ENCODE results near the gene TMEM126A. TPM values are rescaled to one million over a fixed set of nuclear protein-coding genes. Genes with fewer than 3 reads are reported as not detected.

The TMEM126A gene
- total and polyA plus RNA-seq, 2 of the 13 experiments (the other 11 are each of a cell fraction or from before 2014, with no cell fraction given): 59.5 to 66.9 TPM

DNA sequence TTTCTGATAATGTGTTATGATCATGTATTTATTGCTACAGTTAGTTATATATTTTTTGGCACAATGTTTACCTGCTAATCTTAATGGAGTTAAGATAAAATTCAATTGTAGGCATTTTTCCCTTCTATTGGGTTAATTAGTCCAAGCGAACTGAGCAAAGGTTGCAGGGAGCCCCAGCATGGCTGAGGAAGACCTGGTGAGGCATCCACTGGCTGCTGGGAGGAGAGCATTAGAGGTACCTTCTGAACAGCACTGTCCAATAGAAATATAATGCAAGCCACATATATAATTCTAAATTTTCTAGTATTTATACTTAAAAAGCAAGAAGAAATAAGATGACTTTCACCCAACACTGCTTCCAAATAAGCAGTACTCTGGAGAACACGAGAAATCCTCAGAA is 689 bp upstream of the TMEM126A start (continued):
- TF ChIP-seq SMAD1 (CRISPR knock-in tag; IDR thresholded peaks at IDR 0.05; ENCODE audit: borderline replicate concordance, low read depth): no peak

DNA sequence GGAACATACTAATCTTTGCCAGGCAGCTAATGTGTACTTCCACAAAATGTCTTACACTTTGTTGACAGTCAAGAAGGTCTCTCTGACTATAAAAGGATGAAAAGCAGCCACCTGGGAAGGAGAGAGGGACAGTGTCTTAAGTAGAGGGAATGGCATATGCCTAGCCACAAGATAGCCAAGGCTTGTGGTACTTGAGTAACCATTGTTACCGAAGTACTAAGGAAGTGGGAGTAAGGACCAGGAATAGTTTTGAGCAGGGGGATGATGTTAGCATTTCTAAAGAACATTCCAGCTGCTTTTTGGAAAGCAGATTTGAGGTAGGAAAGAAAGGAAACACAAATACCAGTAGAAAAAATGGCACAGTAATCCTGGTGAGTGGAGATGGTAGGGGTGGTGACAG is 3.4 kb downstream of the TMEM126A start:
- H2AFZ ChIP-seq (ENCODE audit: low read length): no peak overlapping the region
- DNase-seq (ENCODE audit: low spot score) (no peak), ATAC-seq (no peak), FAIRE-seq (no peak)
- TF ChIP-seq SIN3B (IDR thresholded peaks at IDR 0.05; ENCODE audit: low read length) (no peak), POLR2AphosphoS5 (IDR thresholded peaks at IDR 0.05; ENCODE audit: low read depth, low read length) (0 out of 2 replicates have a peak, but pooled peaks have one; percentile 19), TOE1 (CRISPR knock-in tag; IDR thresholded peaks at IDR 0.05) (no peak), SRY (CRISPR knock-in tag; IDR thresholded peaks at IDR 0.05) (no peak), YEATS2 (CRISPR knock-in tag; IDR thresholded peaks at IDR 0.05; ENCODE audit: borderline replicate concordance) (no peak), JUND (CRISPR knock-in tag; IDR thresholded peaks at IDR 0.05) (no peak)
- no peaks in the 10 kb centered on the region for H4K20me1 ChIP-seq (ENCODE audit: insufficient read depth, low read length)
- POLR2A ChIA-PET: interaction anchor here (5.7 kb wide), 1 partner anchor 10 kb away, joined by 112 read pairs; the partner anchor contains the start of gene CREBZF
- H3K9ac ChIP-seq (ENCODE audit: insufficient read depth, low read depth, low read length): no peak overlapping the region
- CTCF ChIA-PET (ENCODE audit: low intra/inter-chr PET ratio, low total read pairs): no interaction called here
- H3K79me2 ChIP-seq (ENCODE audit: insufficient read depth, low read length): peaks cover 20% of the 10 kb centered on the region
- no peak overlapping the region for H3K4me3 ChIP-seq (replicated peaks in 1 of 3; ENCODE audit: insufficient read depth in 1 of 3, low read depth in 2 of 3, low read length in 3 of 3)
- intact Hi-C loops (cut with micrococcal nuclease; ENCODE audit: unreplicated experiment): no loop called here
- H3K36me3 ChIP-seq (replicated peaks in 1 of 2; ENCODE audit: control insufficient read depth in 1 of 2, insufficient read depth in 2 of 2, low read length in 2 of 2): peaks cover 0 to 9% of the 10 kb centered on the region in 2 experiments; a peak in 2 of 5 replicates
- BruUV-seq (replicated peaks): no TSS peak
- in situ Hi-C loops (cut with HindIII; ENCODE audit: extremely low pct_ligation_motif_present, low pct_unique_long_range_greater_than_20kb): no loop called here
- H3K4me1 ChIP-seq (ENCODE audit: insufficient read depth, low read length): peaks cover 27% of the 10 kb centered on the region
- H3K27ac ChIP-seq (ENCODE audit: extremely low read length, insufficient read depth, low read length): no peak overlapping the region
- 92% methylated on average over 1 of the region's 1 CpG for WGBS (ENCODE audit: low lambda C conversion rate)
- H3K27me3 ChIP-seq (ENCODE audit: control insufficient read depth in 1 of 2, insufficient read depth in 2 of 2, low read length in 2 of 2): no peaks in the 10 kb centered on the region; a peak in 1 of 5 replicates
- no peak overlapping the region for H3K4me2 ChIP-seq (ENCODE audit: low read depth, low read length)
- H3K9me3 ChIP-seq (ENCODE audit: low read length): no peaks in the 10 kb centered on the region

All from HepG2 (cell line).